Kidney epithelial cell (primary cell): ENCODE data around the gene RERE. TPM values are rescaled to one million over a fixed set of nuclear protein-coding genes. Genes with fewer than 3 reads are reported as not detected.

Experiments used
- DNase-seq: peaks from one replicate; pipeline ENCODE4 v3.0.0-alpha.2; 2010; ENCODE audit warnings: low read depth
- H3K27me3 ChIP-seq: 2 replicates; pipeline ENCODE4 v1.6.0; 2011; ENCODE audit warnings: low read length; ENCODE audit not compliant: control insufficient read depth, insufficient read depth
- H3K36me3 ChIP-seq: 2 replicates; pipeline ENCODE4 v1.5.1; 2011; ENCODE audit warnings: low read length; ENCODE audit not compliant: control insufficient read depth, insufficient read depth
- H3K4me3 ChIP-seq: 2 replicates; pipeline ENCODE4 v1.5.1; 2011; ENCODE audit warnings: low read depth, mild to moderate bottlenecking, control low read depth, low read length
- CTCF ChIP-seq: IDR thresholded peaks from 2 replicates; pipeline ENCODE4 v1.5.1; 2011; ENCODE audit warnings: mild to moderate bottlenecking, moderate library complexity, low read length, control low read depth, inconsistent platforms; ENCODE audit not compliant: insufficient read depth, poor library complexity, severe bottlenecking
- total RNA-seq: library from RNA; depleted of rRNA; stranded (reverse); fragments of >200 nt; gene quantifications from 2 replicates; pipeline ENCODE4 v1.2.3, GENCODE V29; 2015

RERE gene
- total RNA-seq, 1 donor from 2014 or later: 47.5 TPM

GRCh38 chr1:8412183-8412831 is 405.1 kb downstream of the RERE start:
- Histone ChIP-seq H3K4me3 (no peak overlapping the region), H3K27me3 (no peaks in the 10 kb centered on the region), H3K36me3 (no peaks in the 10 kb centered on the region)
- DNase-seq: no peak
- no peak for TF ChIP-seq CTCF

- DNase-seq: no peak
- H3K4me3 ChIP-seq: no peak overlapping the region
- H3K27me3 ChIP-seq: no peaks in the 10 kb centered on the region
- no peaks in the 10 kb centered on the region for H3K36me3 ChIP-seq
- TF ChIP-seq CTCF: no peak
These were observed 405.6 kb downstream of the RERE start for GRCh38 chr1:8411803-8412182.

DNA sequence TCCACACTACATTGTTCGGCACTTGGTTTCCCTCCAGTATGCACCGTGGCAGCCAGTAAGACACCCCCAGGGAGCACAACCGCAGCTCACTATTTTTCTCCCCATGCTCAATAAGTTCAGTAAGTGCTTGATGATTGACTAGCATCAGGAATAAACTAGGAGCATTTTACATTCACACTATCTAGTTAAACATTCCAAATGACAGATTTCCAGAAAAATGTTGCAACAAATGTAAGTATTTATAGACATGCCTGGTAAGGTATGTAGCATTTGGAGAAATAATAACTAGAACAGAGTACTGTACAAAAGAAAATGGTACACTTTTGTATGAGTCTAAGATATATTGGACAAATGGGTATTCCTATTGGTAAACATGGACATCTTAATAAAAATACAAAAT is 406.6 kb downstream of the RERE start:
- TF ChIP-seq CTCF: no peak
- no peaks in the 10 kb centered on the region for H3K36me3 ChIP-seq

DNA sequence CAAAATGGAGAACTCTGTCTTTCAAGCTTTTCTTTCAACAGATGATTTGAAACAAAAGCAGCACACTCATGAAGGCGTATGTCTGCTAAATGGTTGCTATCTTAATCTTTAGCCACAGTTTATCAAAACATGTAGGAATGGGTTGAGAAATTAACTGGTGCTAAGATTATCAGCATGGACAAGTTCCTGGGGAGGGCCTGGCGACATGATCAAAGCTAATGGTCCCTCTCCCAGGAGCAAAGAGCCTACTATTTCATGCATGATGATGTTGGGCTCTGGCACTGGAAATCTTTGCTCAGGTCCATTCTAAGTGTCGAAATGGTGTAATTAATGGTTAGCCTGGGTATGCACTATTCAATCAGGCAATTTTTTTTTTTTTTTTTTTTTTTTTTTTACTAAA is 407.8 kb downstream of the RERE start:
- Histone ChIP-seq H3K27me3 (no peaks in the 10 kb centered on the region), H3K4me3 (no peak overlapping the region), H3K36me3 (no peaks in the 10 kb centered on the region)
- no peak for TF ChIP-seq CTCF
- no peak for DNase-seq

More for the DNA sequence above, 406.6 kb downstream of the RERE start:
- no peak for DNase-seq
- no peaks in the 10 kb centered on the region for H3K27me3 ChIP-seq
- no peak overlapping the region for H3K4me3 ChIP-seq

DNA sequence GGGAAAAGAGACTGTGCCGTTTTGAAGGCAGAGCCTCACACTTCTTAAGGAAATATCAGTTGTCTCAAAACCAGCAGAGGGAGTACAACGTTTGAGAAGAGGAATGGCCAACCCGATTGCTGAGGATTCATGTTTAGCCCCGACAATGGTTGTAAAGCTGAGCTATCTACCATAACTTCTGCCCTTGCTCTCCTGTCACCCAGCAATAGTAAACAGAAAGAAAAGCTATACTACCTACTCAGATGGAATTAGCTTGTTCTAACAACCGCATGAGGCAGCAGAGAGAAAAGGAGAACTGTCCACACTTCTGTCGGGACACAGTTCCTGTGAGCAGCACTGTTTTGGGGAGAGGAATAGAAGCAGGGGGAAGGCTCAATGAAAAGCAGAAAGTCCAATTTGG is 408.3 kb downstream of the RERE start:
- Histone ChIP-seq H3K27me3 (no peaks in the 10 kb centered on the region), H3K4me3 (no peak overlapping the region), H3K36me3 (no peaks in the 10 kb centered on the region)
- no peak for DNase-seq
- peak; percentile 65 for TF ChIP-seq CTCF

DNA sequence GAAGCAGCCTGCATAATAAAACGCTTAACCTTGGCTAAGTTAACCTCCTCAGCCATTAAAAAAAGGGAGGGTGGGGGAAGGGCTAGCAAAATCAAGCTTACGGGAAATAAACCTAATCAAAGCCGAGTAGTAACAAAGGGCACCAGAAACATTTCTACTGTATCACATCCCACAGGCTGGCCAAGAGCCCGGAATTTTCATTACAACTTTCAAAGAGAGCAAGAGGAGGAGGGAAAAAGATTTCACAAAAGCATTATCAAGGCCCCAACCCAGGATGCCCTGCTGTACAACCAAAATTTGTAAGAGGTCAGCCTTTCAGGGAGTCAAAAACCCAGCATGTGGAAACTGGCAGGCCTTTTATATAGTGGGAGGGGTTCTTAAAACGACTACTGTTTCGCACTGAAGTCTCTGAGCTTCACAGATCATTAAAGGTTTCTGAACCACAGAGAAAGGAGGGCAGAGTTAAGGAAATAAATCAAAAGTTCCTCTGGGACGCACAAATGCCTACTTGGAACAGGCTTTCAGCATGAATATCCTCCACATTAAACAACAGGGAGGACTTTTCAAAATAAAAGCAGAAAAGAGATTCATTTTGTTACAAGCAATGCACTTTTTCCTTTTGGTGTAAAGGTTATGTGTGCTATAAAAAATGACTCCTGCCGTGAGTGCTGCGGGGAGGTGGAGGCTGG is 409.1 kb downstream of the RERE start:
- no peak for TF ChIP-seq CTCF
- Histone ChIP-seq H3K27me3 (no peaks in the 10 kb centered on the region), H3K36me3 (no peaks in the 10 kb centered on the region), H3K4me3 (no peak overlapping the region)
- DNase-seq: no peak
